ENCODE data around the gene EGFR.

DNA sequence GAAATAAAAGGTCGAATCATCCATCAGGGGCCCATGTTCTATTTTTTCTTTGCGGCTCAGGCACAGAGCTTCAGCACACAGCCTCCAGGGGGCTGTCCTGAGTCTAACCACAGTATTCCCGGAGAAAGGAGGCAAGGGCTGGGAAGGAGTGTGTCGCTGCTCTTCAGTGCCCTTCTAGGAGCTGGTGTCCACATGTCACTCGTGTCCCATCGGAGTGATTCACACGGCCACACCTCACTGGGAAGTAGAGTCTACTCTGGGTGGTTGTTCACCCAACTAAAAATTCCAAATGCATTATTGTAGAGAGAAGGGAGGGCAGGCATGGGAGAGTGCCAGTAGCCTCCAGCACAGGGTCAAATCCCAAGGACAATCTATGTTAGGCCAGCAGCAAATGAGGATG is 231.5 kb downstream of the EGFR start:
- TF ChIP-seq CTCF (IDR thresholded peaks at IDR 0.05; ENCODE audit: poor library complexity) (peak; percentile 30), EZH2 (IDR thresholded peaks at IDR 0.05; ENCODE audit: borderline replicate concordance) (no peak), EZH2phosphoT487 (IDR thresholded peaks at IDR 0.05; ENCODE audit: low read depth, severe bottlenecking, unreplicated experiment) (no peak)

Data from hepatocyte (in vitro differentiated cells).